ENCODE data around the gene SRP14. TPM values are rescaled to one million over a fixed set of nuclear protein-coding genes. Genes with fewer than 3 reads are reported as not detected.

The SRP14 gene
- total RNA-seq, 2 donors from 2014 or later = 148 to 160 TPM

- no peak for DNase-seq (ENCODE audit: low spot score)
- intact Hi-C loops (cut with DNase I) = no loop called here
These were observed 31.2 kb upstream of the SRP14 start for GRCh38 chr15:40070166-40070557.

- peak; percentile 91 for DNase-seq (ENCODE audit: low spot score)
- intact Hi-C loops (cut with DNase I) = no loop called here
These were observed 30.5 kb upstream of the SRP14 start for GRCh38 chr15:40069178-40070165.

GRCh38 chr15:40067921-40068624 lies 29.1 kb upstream of the SRP14 start:
- no peak for DNase-seq (ENCODE audit: low spot score)
- intact Hi-C loops (cut with DNase I) = no loop called here

GRCh38 chr15:40066589-40066988 lies 27.6 kb upstream of the SRP14 start:
- intact Hi-C loops (cut with DNase I) = no loop called here

GRCh38 chr15:40065166-40065565 lies 26.2 kb upstream of the SRP14 start:
- peak; percentile 16 for DNase-seq (ENCODE audit: low spot score)
- intact Hi-C loops (cut with DNase I) = loop anchor here in 1 of 2 donors (2.0 kb wide), 1 partner anchor 14 kb away; no protein-coding TSS in a partner anchor

More at GRCh38 chr15:40066589-40066988, 27.6 kb upstream of the SRP14 start:
- DNase-seq (ENCODE audit: low spot score) = no peak

- intact Hi-C loops (cut with DNase I) = loop anchor here in 1 of 2 donors (2.0 kb wide), 1 partner anchor 14 kb away; no protein-coding TSS in a partner anchor
- peak; percentile 64 for DNase-seq (ENCODE audit: low spot score)
These were observed 25.4 kb upstream of the SRP14 start for GRCh38 chr15:40064231-40064894.

- DNase-seq (ENCODE audit: low spot score) = peak; percentile 80
- intact Hi-C loops (cut with DNase I) = loop anchor here in 1 of 2 donors (2.0 kb wide), 1 partner anchor 13 kb away; no protein-coding TSS in a partner anchor
These were observed 24.6 kb upstream of the SRP14 start for GRCh38 chr15:40063563-40064011.

GRCh38 chr15:40062816-40063562 lies 24.0 kb upstream of the SRP14 start:
- intact Hi-C loops (cut with DNase I) = no loop called here
- DNase-seq (ENCODE audit: low spot score) = peak; percentile 26

GRCh38 chr15:40061212-40061901 lies 22.4 kb upstream of the SRP14 start:
- DNase-seq (ENCODE audit: low spot score) = peak; percentile 44
- intact Hi-C loops (cut with DNase I) = no loop called here

GRCh38 chr15:40060236-40060961 lies 21.4 kb upstream of the SRP14 start:
- peak; percentile 29 for DNase-seq (ENCODE audit: low spot score)
- intact Hi-C loops (cut with DNase I) = no loop called here

- DNase-seq (ENCODE audit: low spot score) = peak; percentile 36
- intact Hi-C loops (cut with DNase I) = loop anchor here in 1 of 2 donors (5.0 kb wide), 1 partner anchor 212 kb away; no protein-coding TSS in a partner anchor
These were observed 20.8 kb upstream of the SRP14 start for GRCh38 chr15:40059821-40060220.

GRCh38 chr15:40058476-40059140 lies 19.6 kb upstream of the SRP14 start:
- DNase-seq (ENCODE audit: low spot score) = peak; percentile 43
- intact Hi-C loops (cut with DNase I) = loop anchor here in 1 of 2 donors (5.0 kb wide), 1 partner anchor 214 kb away; no protein-coding TSS in a partner anchor

- intact Hi-C loops (cut with DNase I) = loop anchor here in 1 of 2 donors (5.0 kb wide), 1 partner anchor 217 kb away; no protein-coding TSS in a partner anchor
- DNase-seq (ENCODE audit: low spot score) = peak; percentile 53
These were observed 16.8 kb upstream of the SRP14 start for GRCh38 chr15:40055576-40056293.

GRCh38 chr15:40054855-40055575 lies 16.0 kb upstream of the SRP14 start:
- peak; percentile 67 for DNase-seq (ENCODE audit: low spot score)
- intact Hi-C loops (cut with DNase I) = loop anchor here in 1 of 2 donors (5.0 kb wide), 1 partner anchor 217 kb away; no protein-coding TSS in a partner anchor

GRCh38 chr15:40054605-40054854 lies 15.5 kb upstream of the SRP14 start:
- no peak for DNase-seq (ENCODE audit: low spot score)
- intact Hi-C loops (cut with DNase I) = no loop called here

Measured in posterior vena cava (tissue), 2 donors.